ENCODE results near the gene RPS27L. TPM values are rescaled to one million over a fixed set of nuclear protein-coding genes. Genes with fewer than 3 reads are reported as not detected.

The RPS27L gene
- total and polyA plus RNA-seq, 2 of the 8 experiments (the other 6 are each of a cell fraction or from before 2014, with no cell fraction given), result 115 to 143 TPM

GRCh38 chr15:63186065-63186464 is 28.8 kb upstream of the RPS27L start:
- Histone ChIP-seq H2BK120ac (replicated peaks; ENCODE audit: low read depth, low read length) (no peak overlapping the region), H3K79me2 (ENCODE audit: control insufficient read depth in 1 of 2, insufficient read depth in 2 of 2, low read length in 2 of 2) (peaks cover 0 to 13% of the 10 kb centered on the region in 2 experiments; a peak in 2 of 4 replicates), H3K56ac (replicated peaks; ENCODE audit: insufficient read length, low read depth, low read length) (no peak overlapping the region), H3K4me3 (ENCODE audit: extremely low read depth in 1 of 4, insufficient read depth in 2 of 4, low read depth in 3 of 4, low read length in 4 of 4) (no peak overlapping the region), H3K23me2 (ENCODE audit: low read depth, low read length) (peaks cover 6% of the 10 kb centered on the region; the same call in 1 of the 2 replicates), H3K4me1 (replicated peaks in 1 of 4; ENCODE audit: control insufficient read depth in 3 of 4, insufficient read depth in 4 of 4, low read length in 3 of 4) (peaks cover 0 to 2% (median 0%) of the 10 kb centered on the region in 4 experiments; a peak in 1 of 7 replicates), H2BK5ac (ENCODE audit: low read depth, low read length) (no peak overlapping the region), H2BK20ac (ENCODE audit: low read length) (no peak overlapping the region), H2AFZ (ENCODE audit: low read length) (no peak overlapping the region), H3K79me1 (ENCODE audit: low read depth, low read length) (no peaks in the 10 kb centered on the region), H3K27me3 (replicated peaks in 1 of 4; ENCODE audit: control insufficient read depth in 3 of 4, extremely low read depth in 1 of 4, insufficient read depth in 3 of 4, low read length in 3 of 4) (no peaks in the 10 kb centered on the region), H4K91ac (replicated peaks; ENCODE audit: insufficient read length, low read length) (no peak overlapping the region), H4K5ac (ENCODE audit: insufficient read length, low read depth, low read length) (no peak overlapping the region), H4K8ac (ENCODE audit: extremely low read depth, insufficient read depth, low read length) (no peak overlapping the region), H3K23ac (ENCODE audit: insufficient read length) (no peak overlapping the region), H3K36me3 (ENCODE audit: control insufficient read depth in 2 of 4, insufficient read depth in 4 of 4, low read length in 3 of 4) (no peaks in the 10 kb centered on the region), H3K14ac (ENCODE audit: insufficient read length) (no peak overlapping the region), H4K20me1 (replicated peaks in 1 of 2; ENCODE audit: control insufficient read depth in 1 of 2, insufficient read depth in 2 of 2, low read length in 2 of 2) (no peaks in the 10 kb centered on the region), H2BK12ac (ENCODE audit: low read depth, low read length) (no peak overlapping the region), H2AK5ac (ENCODE audit: low read depth, low read length) (no peak overlapping the region), H2BK15ac (ENCODE audit: low read length) (no peak overlapping the region), H3K27ac (ENCODE audit: low read depth, low read length) (no peak overlapping the region), H3K4me2 (ENCODE audit: insufficient read depth in 1 of 2, low read depth in 2 of 2, low read length in 2 of 2) (no peak overlapping the region), H3K9me3 (ENCODE audit: insufficient read depth in 2 of 2, low read depth in 1 of 2, low read length in 1 of 2) (no peaks in the 10 kb centered on the region), H3K9ac (replicated peaks in 1 of 4; ENCODE audit: extremely low read depth in 1 of 4, low read depth in 3 of 4, low read length in 3 of 4) (no peak overlapping the region), H3K18ac (ENCODE audit: extremely low read depth, low read length) (no peak overlapping the region), H3K4ac (replicated peaks; ENCODE audit: insufficient read length, low read depth, low read length) (no peak overlapping the region)
- ChIA-PET CTCF (ENCODE audit: partially characterized antibody) (interaction anchor here (1.5 kb wide), 1 partner anchor 20 kb away, joined by 4 read pairs; no protein-coding TSS in a partner anchor), POLR2A (ENCODE audit: partially characterized antibody) (no interaction called here)
- FAIRE-seq (no peak), DNase-seq (ENCODE audit: low read depth in 1 of 2, low spot score in 2 of 2) (no peak)
- WGBS, 2 experiments (ENCODE audit: extremely low coverage in 1 of 2, insufficient coverage in 1 of 2, insufficient read length in 1 of 2, insufficient replicate concordance in 2 of 2, low coverage in 1 of 2, low lambda C conversion rate in 2 of 2, missing lambda C conversion rate in 1 of 2), result 88% methylated on average over 2 of the region's 2 CpGs; no CpG with 5 or more reads in 1 of the 2 experiments
- TF ChIP-seq SUZ12 (IDR thresholded peaks at IDR 0.05; ENCODE audit: low read length), result no peak
- no peak for TF ChIP-seq CTBP2 (IDR thresholded peaks at IDR 0.05; ENCODE audit: borderline replicate concordance, insufficient read depth, insufficient read length, low read length)
- TF ChIP-seq GABPA (IDR thresholded peaks at IDR 0.05; ENCODE audit: borderline replicate concordance, insufficient read depth, low read length), result no peak
- no peak for TF ChIP-seq KDM1A (IDR thresholded peaks at IDR 0.05; ENCODE audit: borderline replicate concordance, low read length)
- TF ChIP-seq ATF3 (IDR thresholded peaks at IDR 0.05; ENCODE audit: insufficient read depth, low read depth, low read length), result no peak
- TF ChIP-seq BRCA1 (IDR thresholded peaks at IDR 0.05; ENCODE audit: low read depth, low read length), result no peak
- TF ChIP-seq SIRT6 (IDR thresholded peaks at IDR 0.05; ENCODE audit: low read length), result no peak
- TF ChIP-seq SP4 (IDR thresholded peaks at IDR 0.05; ENCODE audit: low read length), result no peak

Data from H1 (cell line).